VCaP (cell line): ENCODE data around the gene SLC22A7.

Experiments used
- H3K27ac ChIP-seq: fragments of 450-650 bp; 2 replicates; pipeline ENCODE4 v1.5.1; 2017
- CTCF ChIP-seq: fragments of 450-650 bp; conservative IDR thresholded peaks from 2 replicates; pipeline ENCODE4 v1.5.1; 2017; ENCODE audit warnings: mild to moderate bottlenecking, moderate library complexity

Gene SLC22A7

GRCh38 chr6:43274127-43274915 lies 23.7 kb upstream of the SLC22A7 start:
- no peak overlapping the region for H3K27ac ChIP-seq
- TF ChIP-seq CTCF, result no peak

GRCh38 chr6:43274916-43275597 lies 23.0 kb upstream of the SLC22A7 start:
- TF ChIP-seq CTCF, result no peak
- no peak overlapping the region for H3K27ac ChIP-seq

GRCh38 chr6:43275801-43276576 lies 22.1 kb upstream of the SLC22A7 start:
- no peak overlapping the region for H3K27ac ChIP-seq
- no peak for TF ChIP-seq CTCF

GRCh38 chr6:43276577-43277305 lies 21.3 kb upstream of the SLC22A7 start:
- H3K27ac ChIP-seq, result no peak overlapping the region
- TF ChIP-seq CTCF, result no peak

GRCh38 chr6:43277306-43277642 lies 20.8 kb upstream of the SLC22A7 start:
- TF ChIP-seq CTCF, result no peak
- H3K27ac ChIP-seq, result no peak overlapping the region

- H3K27ac ChIP-seq, result no peak overlapping the region
- no peak for TF ChIP-seq CTCF
Observed at GRCh38 chr6:43277643-43278523, 20.2 kb upstream of the SLC22A7 start.
